Right lobe of liver (tissue), 6 donors: ENCODE results near the gene POSTN. TPM values are rescaled to one million over a fixed set of nuclear protein-coding genes. Genes with fewer than 3 reads are reported as not detected.

ENCODE experiments used
- ATAC-seq, 4 donors: fragments of 200-7000 bp; cut with Tn5 transposase; one replicate each; pipeline ENCODE4 v1.9.1; 2020; ENCODE audit warnings: mild to moderate bottlenecking in 4 of 4, moderate library complexity in 4 of 4
- DNase-seq, 3 donors: peaks; one replicate each; pipeline ENCODE4 v3.0.0-alpha.2; 2020
- H3K27ac ChIP-seq, 3 donors: fragments of 200-600 bp; one replicate each; pipeline ENCODE4 v1.8.0; 2022
- H3K27me3 ChIP-seq, 2 donors: fragments of 200-600 bp; one replicate each; pipeline ENCODE4 v1.8.0; 2022
- H3K36me3 ChIP-seq, 4 donors: fragments of 200-600 bp; sonication (generic) in 1 of 4; one replicate each; pipeline versions ENCODE4 v1.5.1 to v1.8.0; 2017 to 2022; ENCODE audit warnings: control low read depth in 1 of 4
- H3K4me1 ChIP-seq, 4 donors: fragments of 200-600 bp; sonication (generic) in 1 of 4; one replicate each; pipeline versions ENCODE4 v1.5.1 to v1.8.0; 2017 to 2022; ENCODE audit warnings: control low read depth in 1 of 4
- H3K4me3 ChIP-seq, 3 donors: fragments of 200-600 bp; one replicate each; pipeline ENCODE4 v1.8.0; 2022
- H3K9me3 ChIP-seq, 4 donors: fragments of 200-600 bp; sonication (generic) in 1 of 4; one replicate each; pipeline versions ENCODE4 v1.5.1 to v1.8.0; 2017 to 2022; ENCODE audit warnings: control low read depth in 1 of 4
- CTCF ChIP-seq, 4 donors: fragments of 200-600 bp in 3 of 4; fragments of 450-650 bp in 1 of 4; IDR thresholded peaks; one replicate each; pipeline versions ENCODE4 v1.5.1 to v1.8.0; 2016 to 2022; ENCODE audit warnings: antibody characterized with exemption in 4 of 4, mild to moderate bottlenecking in 2 of 4
- POLR2A ChIP-seq: fragments of 450-650 bp; IDR thresholded peaks from one replicate; pipeline ENCODE4 v1.6.1; 2017; ENCODE audit warnings: antibody characterized with exemption, mild to moderate bottlenecking
- WGBS: methylation state at CpG from one replicate; pipeline ENCODE4 v1.1.6; 2018; ENCODE audit warnings: low coverage, low lambda C conversion rate; ENCODE audit not compliant: insufficient coverage; ENCODE audit errors: missing lambda C conversion rate; 5-methylcytosine and 5-hydroxymethylcytosine counted together
- intact Hi-C, 2 donors: fragments of 100-400 bp; cut with DNase I; formaldehyde crosslinking; loops; one replicate each; pipeline versions ENCODE4 v1.11.2 to v1.14.1; 2022
- long read RNA-seq: library from polyadenylated mRNA; unstranded; transcript quantifications from one replicate; pipeline ENCODE4 v2.0.0, GENCODE V29; 2019
- total RNA-seq, 6 experiments: library from RNA; depleted of rRNA in 2 of 6; stranded (reverse); fragments of >200 nt in 2 of 6; fragmentation: NEBNext Ultra II Directional in 3 of 6; extraction: Animal tissue kit (Norgen Biotek cat#: 25700) in 3 of 6; gene quantifications; one replicate each; pipeline versions ENCODE4 v1.1.0 to v1.2.4, GENCODE V29; 2016 to 2023
- donor health status: DM: no; HTN: yes; CAD: no.
- donor health status: DM: no; HTN: no; CAD: no.
- donor health status: DM: no; HTN: no; CAD: no.
- donor health status: DM: no; HTN: yes; CAD: no.
- donor health status: DM: no; HTN: yes; CAD: no.

Gene POSTN, protein sequence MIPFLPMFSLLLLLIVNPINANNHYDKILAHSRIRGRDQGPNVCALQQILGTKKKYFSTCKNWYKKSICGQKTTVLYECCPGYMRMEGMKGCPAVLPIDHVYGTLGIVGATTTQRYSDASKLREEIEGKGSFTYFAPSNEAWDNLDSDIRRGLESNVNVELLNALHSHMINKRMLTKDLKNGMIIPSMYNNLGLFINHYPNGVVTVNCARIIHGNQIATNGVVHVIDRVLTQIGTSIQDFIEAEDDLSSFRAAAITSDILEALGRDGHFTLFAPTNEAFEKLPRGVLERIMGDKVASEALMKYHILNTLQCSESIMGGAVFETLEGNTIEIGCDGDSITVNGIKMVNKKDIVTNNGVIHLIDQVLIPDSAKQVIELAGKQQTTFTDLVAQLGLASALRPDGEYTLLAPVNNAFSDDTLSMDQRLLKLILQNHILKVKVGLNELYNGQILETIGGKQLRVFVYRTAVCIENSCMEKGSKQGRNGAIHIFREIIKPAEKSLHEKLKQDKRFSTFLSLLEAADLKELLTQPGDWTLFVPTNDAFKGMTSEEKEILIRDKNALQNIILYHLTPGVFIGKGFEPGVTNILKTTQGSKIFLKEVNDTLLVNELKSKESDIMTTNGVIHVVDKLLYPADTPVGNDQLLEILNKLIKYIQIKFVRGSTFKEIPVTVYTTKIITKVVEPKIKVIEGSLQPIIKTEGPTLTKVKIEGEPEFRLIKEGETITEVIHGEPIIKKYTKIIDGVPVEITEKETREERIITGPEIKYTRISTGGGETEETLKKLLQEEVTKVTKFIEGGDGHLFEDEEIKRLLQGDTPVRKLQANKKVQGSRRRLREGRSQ
- total RNA-seq, result 1 to 10 TPM in 1 of 6 experiments, under 1 TPM in 5; 0.42 to 2.6 (median 0.64) TPM
- long read RNA-seq, partial matches to known transcripts, result 0 of 1 reads
- long read RNA-seq, other reads (novel, unspliced or antisense), result 0 of 1 reads

DNA sequence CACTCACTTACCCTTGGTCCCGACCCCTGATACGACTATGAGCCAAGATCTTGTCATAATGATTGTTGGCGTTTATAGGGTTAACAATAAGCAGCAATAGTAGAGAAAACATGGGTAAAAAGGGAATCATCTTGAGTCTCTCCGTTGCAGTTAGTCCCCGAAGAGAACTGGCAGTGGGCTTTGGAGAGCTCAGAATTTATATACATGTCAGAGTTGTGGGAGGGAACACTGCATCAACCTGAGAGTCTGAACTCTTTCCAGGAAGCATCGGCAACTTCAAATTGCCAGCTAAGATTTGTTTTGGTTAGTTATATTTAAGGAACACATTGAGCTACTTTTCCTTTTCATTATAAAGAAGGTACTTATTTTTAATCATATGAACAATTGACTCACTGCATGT lies at the start of gene POSTN:
Gene POSTN, minus strand, starts transcription at position 172 of the 400 bp plus-strand sequence. Its CDS starts 42 bp downstream, at position 130.
- no peak within 1 kb of the TSS for H3K27ac ChIP-seq
- H3K4me3 ChIP-seq, result no peak within 1 kb of the TSS

DNA sequence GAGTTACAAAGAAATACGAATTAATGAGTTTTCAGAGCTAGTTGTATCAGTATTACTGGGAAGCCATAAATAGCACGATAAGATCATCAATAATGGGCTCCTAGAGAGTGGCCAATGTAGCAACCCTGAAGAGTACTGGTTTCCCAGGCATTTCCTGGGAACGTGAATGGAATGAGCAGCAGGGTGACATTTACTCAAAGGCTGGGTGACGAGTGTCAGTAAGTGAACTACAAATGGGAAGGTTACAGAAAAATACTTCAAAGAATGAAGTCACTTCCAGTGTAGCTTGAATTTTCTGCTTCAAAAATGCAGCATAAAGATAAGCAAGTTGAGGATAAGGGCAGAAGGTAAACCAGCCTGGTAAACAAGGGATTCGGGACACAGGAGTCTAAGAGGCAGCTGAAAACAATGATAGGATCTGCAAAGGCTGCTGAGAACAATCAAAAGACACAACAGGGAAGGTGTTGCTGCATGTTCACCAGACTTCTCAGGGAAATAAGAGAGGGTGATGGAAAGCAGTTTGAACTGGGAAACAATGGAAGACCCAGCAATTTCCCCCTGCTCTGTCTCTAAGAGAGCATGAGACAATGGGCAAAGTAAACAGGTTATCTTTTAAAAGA lies 48.6 kb upstream of the POSTN start:
- ATAC-seq (no peak), DNase-seq (no peak)
- intact Hi-C loops, result no loop called here
- no peak overlapping the region for H3K4me3 ChIP-seq
- 5% methylated on average over 5 of the region's 5 CpGs for WGBS
- no peaks in the 10 kb centered on the region for H3K36me3 ChIP-seq
- H3K27ac ChIP-seq, result no peak overlapping the region
- no peak for TF ChIP-seq CTCF (IDR thresholded peaks at IDR 0.05)
- no peak for TF ChIP-seq POLR2A
- H3K9me3 ChIP-seq, result no peaks in the 10 kb centered on the region
- no peaks in the 10 kb centered on the region for H3K4me1 ChIP-seq
- no peaks in the 10 kb centered on the region for H3K27me3 ChIP-seq

More for the DNA sequence above, at the start of gene POSTN:
- DNase-seq, result no peak
- Histone ChIP-seq H3K9me3 (no peaks in the 10 kb centered on the region), H3K4me1 (no peaks in the 10 kb centered on the region), H3K27me3 (no peaks in the 10 kb centered on the region), H3K36me3 (no peaks in the 10 kb centered on the region)
- intact Hi-C loops, result no loop called here
- no peak for ATAC-seq
- no peak for TF ChIP-seq CTCF (IDR thresholded peaks at IDR 0.05)
- no peak for TF ChIP-seq POLR2A
- WGBS, result 30% methylated on average over 6 of the region's 6 CpGs

DNA sequence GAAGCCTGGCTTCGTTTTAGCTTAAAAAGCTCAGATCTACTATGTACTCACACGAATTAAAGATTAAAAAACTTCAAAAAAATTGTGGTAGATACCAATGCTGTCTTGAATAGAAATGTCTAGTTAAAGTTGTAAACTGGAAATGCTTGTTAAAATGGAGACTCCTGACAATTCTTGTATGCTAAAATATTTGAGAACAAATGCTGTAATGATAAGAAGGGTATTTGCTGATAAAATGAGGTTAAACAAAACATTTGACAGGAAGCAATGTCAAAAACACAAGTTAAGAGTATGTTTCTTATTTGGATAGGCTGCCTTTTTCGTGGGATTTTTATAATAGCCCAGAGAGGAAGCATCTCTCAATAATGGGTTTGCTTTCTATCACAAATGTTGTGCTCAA lies 48.0 kb upstream of the POSTN start:
- Histone ChIP-seq H3K27ac (no peak overlapping the region), H3K9me3 (no peaks in the 10 kb centered on the region), H3K4me3 (no peak overlapping the region), H3K27me3 (no peaks in the 10 kb centered on the region), H3K4me1 (no peaks in the 10 kb centered on the region), H3K36me3 (no peaks in the 10 kb centered on the region)
- WGBS, result 16% methylated on average over 3 of the region's 3 CpGs
- DNase-seq (no peak), ATAC-seq (no peak)
- intact Hi-C loops, result no loop called here
- TF ChIP-seq POLR2A, result no peak

GRCh38 chr13:37645181-37645740 lies 46.7 kb upstream of the POSTN start:
- intact Hi-C loops, result no loop called here
- ATAC-seq (no peak), DNase-seq (no peak)
- WGBS, result 21% methylated on average over 7 of the region's 7 CpGs
- H3K27ac ChIP-seq, result no peak overlapping the region
- TF ChIP-seq POLR2A (no peak), CTCF (IDR thresholded peaks at IDR 0.05) (no peak)
- H3K9me3 ChIP-seq, result no peaks in the 10 kb centered on the region
- no peaks in the 10 kb centered on the region for H3K27me3 ChIP-seq
- no peak overlapping the region for H3K4me3 ChIP-seq
- H3K36me3 ChIP-seq, result no peaks in the 10 kb centered on the region
- H3K4me1 ChIP-seq, result no peaks in the 10 kb centered on the region
